HepG2 (cell line): Measurements from ENCODE around the gene BCL2L1. TPM values are rescaled to one million over a fixed set of nuclear protein-coding genes. Genes with fewer than 3 reads are reported as not detected.
A peak's percentile ranks its signal among the peaks of the same experiment; 100 is the strongest.

Source experiments
- ADNP ChIP-seq: sonication (generic); formaldehyde crosslinking; IDR thresholded peaks from 2 replicates; pipeline ENCODE4 v1.4.0; 2020; ENCODE audit warnings: missing genetic modification reagents
- DNMT3B ChIP-seq: conservative IDR thresholded peaks from 2 replicates; pipeline ENCODE4 v1.6.1; 2016; ENCODE audit warnings: missing biosample characterization, control low read depth
- FIP1L1 ChIP-seq: fragments of 200-400 bp; formaldehyde crosslinking; IDR thresholded peaks from 2 replicates; pipeline ENCODE4 v1.6.1; 2018; ENCODE audit warnings: low read depth, mild to moderate bottlenecking, low read length, moderate library complexity, borderline replicate concordance; ENCODE audit not compliant: insufficient read depth
- MIER2 ChIP-seq: IDR thresholded peaks from 2 replicates; pipeline ENCODE4 v1.6.1; 2016; ENCODE audit warnings: missing biosample characterization, missing genetic modification reagents
- MXD4 ChIP-seq: IDR thresholded peaks from 2 replicates; pipeline ENCODE4 v1.6.1; 2016; ENCODE audit warnings: mild to moderate bottlenecking, missing biosample characterization, missing genetic modification reagents
- PAWR ChIP-seq: sonication (generic); formaldehyde crosslinking; IDR thresholded peaks from 2 replicates; pipeline ENCODE4 v1.4.0; 2020; ENCODE audit warnings: missing genetic modification reagents, mild to moderate bottlenecking, borderline replicate concordance
- POLR2G ChIP-seq: fragments of 200-400 bp; formaldehyde crosslinking; IDR thresholded peaks from 2 replicates; pipeline ENCODE4 v1.6.1; 2018; ENCODE audit warnings: mild to moderate bottlenecking, low read depth, low read length, moderate library complexity
- RFX3 ChIP-seq: IDR thresholded peaks from 2 replicates; pipeline ENCODE4 v1.6.1; 2016; ENCODE audit warnings: missing biosample characterization, missing genetic modification reagents
- SALL1 ChIP-seq: sonication (generic); formaldehyde crosslinking; IDR thresholded peaks from 2 replicates; pipeline ENCODE4 v1.8.0; 2022; ENCODE audit warnings: mild to moderate bottlenecking, missing genetic modification reagents
- SNAI1 ChIP-seq: sonication (generic); formaldehyde crosslinking; IDR thresholded peaks from 2 replicates; pipeline ENCODE4 v1.5.0; 2020; ENCODE audit warnings: mild to moderate bottlenecking, missing genetic modification reagents, borderline replicate concordance
- WIZ ChIP-seq: sonication (generic); formaldehyde crosslinking; IDR thresholded peaks from 2 replicates; pipeline ENCODE4 v1.5.1; 2020; ENCODE audit warnings: mild to moderate bottlenecking, missing genetic modification reagents
- YY1 ChIP-seq: IDR thresholded peaks from 2 replicates; pipeline ENCODE4 v1.6.1; 2011; ENCODE audit warnings: low read length, low read depth, moderate library complexity, mild to moderate bottlenecking; ENCODE audit not compliant: insufficient read depth, insufficient replicate concordance
- ZIK1 ChIP-seq: sonication (generic); formaldehyde crosslinking; IDR thresholded peaks from 2 replicates; pipeline ENCODE4 v1.5.0; 2020; ENCODE audit warnings: mild to moderate bottlenecking, low read depth, missing genetic modification reagents, borderline replicate concordance
- ZNF224 ChIP-seq: sonication (generic); formaldehyde crosslinking; IDR thresholded peaks from 2 replicates; pipeline ENCODE4 v1.5.0; 2020; ENCODE audit warnings: mild to moderate bottlenecking, missing genetic modification reagents
- ZNF460 ChIP-seq: sonication (generic); formaldehyde crosslinking; IDR thresholded peaks from 2 replicates; pipeline ENCODE4 v1.5.1; 2020; ENCODE audit warnings: missing genetic modification reagents, mild to moderate bottlenecking, borderline replicate concordance
- ZNF547 ChIP-seq: sonication (generic); formaldehyde crosslinking; IDR thresholded peaks from 2 replicates; pipeline ENCODE4 v1.5.1; 2020; ENCODE audit warnings: mild to moderate bottlenecking, missing genetic modification reagents
- ZNF607 ChIP-seq: sonication (generic); formaldehyde crosslinking; IDR thresholded peaks from 2 replicates; pipeline ENCODE4 v1.5.1; 2020; ENCODE audit warnings: missing genetic modification reagents, mild to moderate bottlenecking, borderline replicate concordance
- ZNF747 ChIP-seq: sonication (generic); formaldehyde crosslinking; IDR thresholded peaks from 2 replicates; pipeline ENCODE4 v1.8.1; 2023; ENCODE audit warnings: missing genetic modification reagents, mild to moderate bottlenecking, borderline replicate concordance
- ZNF75D ChIP-seq: sonication (generic); formaldehyde crosslinking; IDR thresholded peaks from 2 replicates; pipeline ENCODE4 v1.8.1; 2023; ENCODE audit warnings: missing genetic modification reagents, mild to moderate bottlenecking, borderline replicate concordance
- polyA plus RNA-seq, 8 experiments: library from polyadenylated mRNA; depleted of rRNA in 3 of 8; stranded (reverse) in 7 of 8; unstranded in 1 of 8; fragments of >200 nt; fragmentation: Illumina TruSeq in 4 of 8; extraction: Trizol in 4 of 8; gene quantifications; 2 replicates each; pipeline versions ENCODE4 v1.2.1 to v1.2.3, GENCODE V29; 2011 to 2016; ENCODE audit warnings: low read depth in 4 of 8, missing spikeins in 1 of 8, mixed read lengths in 1 of 8; ENCODE audit not compliant: insufficient read depth in 1 of 8
- total RNA-seq, 5 experiments: library from RNA; depleted of rRNA; stranded (reverse); fragments of >200 nt; fragmentation: Illumina TruSeq; extraction: Trizol; gene quantifications; 2 replicates each; pipeline ENCODE4 v1.2.3, GENCODE V29; 2016; ENCODE audit warnings: low read depth in 1 of 5
- TF ChIP-seq, protein P1 (sequence below): sonication (generic); formaldehyde crosslinking; IDR thresholded peaks from 2 replicates; pipeline ENCODE4 v1.9.0; 2021; ENCODE audit warnings: missing genetic modification reagents, borderline replicate concordance
- TF ChIP-seq, protein P2 (sequence below): IDR thresholded peaks from 2 replicates; pipeline ENCODE4 v1.6.1; 2018; ENCODE audit warnings: missing genetic modification reagents, mild to moderate bottlenecking, missing compliant biosample characterization
- TF ChIP-seq, protein P3 (sequence below): sonication (generic); formaldehyde crosslinking; conservative IDR thresholded peaks from 2 replicates; pipeline ENCODE4 v1.8.0; 2022; ENCODE audit warnings: low read depth, missing genetic modification reagents

Gene BCL2L1
- total and polyA plus RNA-seq, 2 of the 13 experiments (the other 11 are each of a cell fraction or from before 2014, with no cell fraction given): 164 to 258 TPM

DNA sequence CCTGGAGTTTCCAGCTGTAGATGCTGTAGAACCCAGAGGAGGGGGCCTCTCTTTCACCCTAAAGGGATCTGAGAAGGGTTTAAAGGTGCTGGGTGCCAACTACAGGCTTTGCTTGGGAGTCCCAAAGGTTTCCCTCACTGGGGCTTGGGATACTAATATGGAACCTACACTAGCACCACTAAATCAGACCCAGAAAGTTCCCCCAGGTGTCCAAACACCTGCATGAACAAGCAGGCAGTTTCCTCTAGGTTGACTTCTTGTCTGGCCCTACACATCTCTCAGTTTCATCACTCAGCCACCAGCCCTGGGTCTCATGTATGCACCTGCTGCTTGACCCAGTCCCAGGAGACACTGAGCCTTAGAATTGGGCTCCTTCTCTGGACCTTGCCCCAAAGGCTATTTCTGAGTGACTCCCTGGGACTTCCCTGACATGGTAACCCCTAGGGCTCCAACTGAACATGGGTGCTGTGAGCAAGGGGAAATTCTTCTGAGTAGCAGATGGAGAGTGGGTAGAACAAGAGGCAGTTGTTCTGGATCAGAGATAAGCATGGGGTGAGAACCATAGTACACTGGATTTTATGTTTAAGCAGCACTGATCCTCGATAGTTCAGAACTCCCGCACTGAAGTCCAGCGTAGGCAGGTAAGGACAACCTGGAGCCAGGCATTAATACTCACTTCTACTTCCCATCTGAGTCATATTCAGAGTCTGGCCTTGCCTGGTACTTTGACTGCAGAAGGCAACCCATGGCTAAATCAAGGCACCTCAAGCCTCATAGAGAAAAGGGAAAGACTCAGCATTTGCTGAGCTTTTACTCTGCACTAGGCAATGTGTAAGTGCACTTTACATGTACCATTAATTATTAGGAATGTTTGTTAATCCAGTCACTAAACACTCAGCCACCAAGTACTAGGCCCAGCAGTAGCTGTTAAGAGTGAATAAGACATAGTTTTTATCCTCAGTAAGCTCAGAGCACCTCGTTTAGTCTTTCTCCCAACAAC, 16.8 kb downstream of the BCL2L1 start (continued):
- TF ChIP-seq PAWR (CRISPR knock-in tag) (no peak), WIZ (CRISPR knock-in tag) (no peak), MIER2 (CRISPR knock-in tag) (no peak), ZNF607 (CRISPR knock-in tag) (no peak), ZNF547 (peak; percentile 73), POLR2G (peak; percentile 76), ZIK1 (CRISPR knock-in tag) (0 out of 2 replicates have a peak, but pooled peaks have one; percentile 4), RFX3 (CRISPR knock-in tag) (no peak; the same call in 1 of the 2 replicates), YY1 (no peak), ZNF224 (CRISPR knock-in tag) (0 out of 2 replicates have a peak, but pooled peaks have one; percentile 62), SNAI1 (CRISPR knock-in tag) (0 out of 2 replicates have a peak, but pooled peaks have one; percentile 33), SALL1 (CRISPR knock-in tag) (peak; percentile 38; the same call in 1 of the 2 replicates), FIP1L1 (0 out of 2 replicates have a peak, but pooled peaks have one; percentile 73), MXD4 (CRISPR knock-in tag) (0 out of 2 replicates have a peak, but pooled peaks have one; percentile 1), ZNF460 (CRISPR knock-in tag) (no peak), ADNP (no peak), ZNF747 (no peak), ZNF75D (no peak), DNMT3B (CRISPR knock-in tag) (0 out of 2 replicates have a peak, but pooled peaks have one; percentile 25)
- TF ChIP-seq, protein P1, sequence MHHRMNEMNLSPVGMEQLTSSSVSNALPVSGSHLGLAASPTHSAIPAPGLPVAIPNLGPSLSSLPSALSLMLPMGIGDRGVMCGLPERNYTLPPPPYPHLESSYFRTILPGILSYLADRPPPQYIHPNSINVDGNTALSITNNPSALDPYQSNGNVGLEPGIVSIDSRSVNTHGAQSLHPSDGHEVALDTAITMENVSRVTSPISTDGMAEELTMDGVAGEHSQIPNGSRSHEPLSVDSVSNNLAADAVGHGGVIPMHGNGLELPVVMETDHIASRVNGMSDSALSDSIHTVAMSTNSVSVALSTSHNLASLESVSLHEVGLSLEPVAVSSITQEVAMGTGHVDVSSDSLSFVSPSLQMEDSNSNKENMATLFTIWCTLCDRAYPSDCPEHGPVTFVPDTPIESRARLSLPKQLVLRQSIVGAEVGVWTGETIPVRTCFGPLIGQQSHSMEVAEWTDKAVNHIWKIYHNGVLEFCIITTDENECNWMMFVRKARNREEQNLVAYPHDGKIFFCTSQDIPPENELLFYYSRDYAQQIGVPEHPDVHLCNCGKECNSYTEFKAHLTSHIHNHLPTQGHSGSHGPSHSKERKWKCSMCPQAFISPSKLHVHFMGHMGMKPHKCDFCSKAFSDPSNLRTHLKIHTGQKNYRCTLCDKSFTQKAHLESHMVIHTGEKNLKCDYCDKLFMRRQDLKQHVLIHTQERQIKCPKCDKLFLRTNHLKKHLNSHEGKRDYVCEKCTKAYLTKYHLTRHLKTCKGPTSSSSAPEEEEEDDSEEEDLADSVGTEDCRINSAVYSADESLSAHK (CRISPR knock-in tag): no peak
- TF ChIP-seq, protein P2, sequence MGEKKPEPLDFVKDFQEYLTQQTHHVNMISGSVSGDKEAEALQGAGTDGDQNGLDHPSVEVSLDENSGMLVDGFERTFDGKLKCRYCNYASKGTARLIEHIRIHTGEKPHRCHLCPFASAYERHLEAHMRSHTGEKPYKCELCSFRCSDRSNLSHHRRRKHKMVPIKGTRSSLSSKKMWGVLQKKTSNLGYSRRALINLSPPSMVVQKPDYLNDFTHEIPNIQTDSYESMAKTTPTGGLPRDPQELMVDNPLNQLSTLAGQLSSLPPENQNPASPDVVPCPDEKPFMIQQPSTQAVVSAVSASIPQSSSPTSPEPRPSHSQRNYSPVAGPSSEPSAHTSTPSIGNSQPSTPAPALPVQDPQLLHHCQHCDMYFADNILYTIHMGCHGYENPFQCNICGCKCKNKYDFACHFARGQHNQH (CRISPR knock-in tag): no peak
- TF ChIP-seq, protein P3, sequence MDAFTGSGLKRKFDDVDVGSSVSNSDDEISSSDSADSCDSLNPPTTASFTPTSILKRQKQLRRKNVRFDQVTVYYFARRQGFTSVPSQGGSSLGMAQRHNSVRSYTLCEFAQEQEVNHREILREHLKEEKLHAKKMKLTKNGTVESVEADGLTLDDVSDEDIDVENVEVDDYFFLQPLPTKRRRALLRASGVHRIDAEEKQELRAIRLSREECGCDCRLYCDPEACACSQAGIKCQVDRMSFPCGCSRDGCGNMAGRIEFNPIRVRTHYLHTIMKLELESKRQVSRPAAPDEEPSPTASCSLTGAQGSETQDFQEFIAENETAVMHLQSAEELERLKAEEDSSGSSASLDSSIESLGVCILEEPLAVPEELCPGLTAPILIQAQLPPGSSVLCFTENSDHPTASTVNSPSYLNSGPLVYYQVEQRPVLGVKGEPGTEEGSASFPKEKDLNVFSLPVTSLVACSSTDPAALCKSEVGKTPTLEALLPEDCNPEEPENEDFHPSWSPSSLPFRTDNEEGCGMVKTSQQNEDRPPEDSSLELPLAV (CRISPR knock-in tag): no peak
